ENCODE results near the gene POLR1E.

POLR1E gene

GRCh38 chr9:37485389-37486255 lies at the start of gene POLR1E:
Gene POLR1E (plus strand): TSS chr9:37485948. CDS start chr9:37486048, 100 bp downstream.
- peak; percentile 93 to 97 (median 96) for DNase-seq (ENCODE audit: low read depth in 3 of 3)

GRCh38 chr9:37436540-37436939 lies 49.2 kb upstream of the POLR1E start:
- no peak for DNase-seq (ENCODE audit: low read depth in 3 of 3)

GRCh38 chr9:37437010-37437409 lies 48.7 kb upstream of the POLR1E start:
- no peak for DNase-seq (ENCODE audit: low read depth in 3 of 3)

GRCh38 chr9:37437621-37438020 lies 48.1 kb upstream of the POLR1E start:
- DNase-seq (ENCODE audit: low read depth in 3 of 3) = no peak

- no peak for DNase-seq (ENCODE audit: low read depth in 3 of 3)
Measured at GRCh38 chr9:37438359-37438758, 47.4 kb upstream of the POLR1E start.

- no peak for DNase-seq (ENCODE audit: low read depth in 3 of 3)
Measured at GRCh38 chr9:37441776-37442370, 43.9 kb upstream of the POLR1E start.

- DNase-seq (ENCODE audit: low read depth in 3 of 3) = no peak
Measured at GRCh38 chr9:37442556-37442955, 43.2 kb upstream of the POLR1E start.

GRCh38 chr9:37443566-37443965 lies 42.2 kb upstream of the POLR1E start:
- no peak for DNase-seq (ENCODE audit: low read depth in 3 of 3)

GRCh38 chr9:37444890-37445289 lies 40.9 kb upstream of the POLR1E start:
- DNase-seq (ENCODE audit: low read depth in 3 of 3) = no peak

- no peak for DNase-seq (ENCODE audit: low read depth in 3 of 3)
Measured at GRCh38 chr9:37445832-37446231, 39.9 kb upstream of the POLR1E start.

GRCh38 chr9:37446401-37446800 lies 39.3 kb upstream of the POLR1E start:
- no peak for DNase-seq (ENCODE audit: low read depth in 3 of 3)

GRCh38 chr9:37447111-37447510 lies 38.6 kb upstream of the POLR1E start:
- no peak for DNase-seq (ENCODE audit: low read depth in 3 of 3)

GRCh38 chr9:37449862-37450632 lies 35.7 kb upstream of the POLR1E start:
- DNase-seq (ENCODE audit: low read depth in 3 of 3) = no peak

GRCh38 chr9:37451628-37452027 lies 34.1 kb upstream of the POLR1E start:
- no peak for DNase-seq (ENCODE audit: low read depth in 3 of 3)

- no peak for DNase-seq (ENCODE audit: low read depth in 3 of 3)
Measured at GRCh38 chr9:37452611-37453010, 33.1 kb upstream of the POLR1E start.

GRCh38 chr9:37453827-37454226 lies 31.9 kb upstream of the POLR1E start:
- DNase-seq (ENCODE audit: low read depth in 3 of 3) = no peak

- no peak for DNase-seq (ENCODE audit: low read depth in 3 of 3)
Measured at GRCh38 chr9:37454238-37454637, 31.5 kb upstream of the POLR1E start.

GRCh38 chr9:37455884-37456647 lies 29.7 kb upstream of the POLR1E start:
- DNase-seq (ENCODE audit: low read depth in 3 of 3) = no peak

- no peak for DNase-seq (ENCODE audit: low read depth in 3 of 3)
Measured at GRCh38 chr9:37456817-37457216, 28.9 kb upstream of the POLR1E start.

GRCh38 chr9:37464006-37464405 lies 21.7 kb upstream of the POLR1E start:
- no peak for DNase-seq (ENCODE audit: low read depth in 3 of 3)

GRCh38 chr9:37464426-37465248 lies 21.1 kb upstream of the POLR1E start:
- DNase-seq (ENCODE audit: low read depth in 3 of 3) = peak in 2 of 3 experiments; percentile 34 to 46
